GM18519 (cell line): ENCODE data around the gene CEP85.
"Not testable (repeated sequence)": the region's sequence is repeated elsewhere in the genome, so short reads cannot be mapped to it uniquely, and the experiment has no call there.

Source experiments
- ATAC-seq: cut with Tn5 transposase; IDR thresholded peaks from one replicate; pipeline ENCODE4 v1.9.1; 2021; ENCODE audit warnings: mild to moderate bottlenecking, moderate library complexity; ENCODE audit not compliant: unreplicated experiment, low FRiP score

The CEP85 gene

GRCh38 chr1:26221094-26221493 lies 12.9 kb upstream of the CEP85 start:
- no peak for ATAC-seq

GRCh38 chr1:26224606-26225005 lies 9.4 kb upstream of the CEP85 start:
- no peak for ATAC-seq

GRCh38 chr1:26225033-26225831 lies 8.8 kb upstream of the CEP85 start:
- no peak for ATAC-seq

DNA sequence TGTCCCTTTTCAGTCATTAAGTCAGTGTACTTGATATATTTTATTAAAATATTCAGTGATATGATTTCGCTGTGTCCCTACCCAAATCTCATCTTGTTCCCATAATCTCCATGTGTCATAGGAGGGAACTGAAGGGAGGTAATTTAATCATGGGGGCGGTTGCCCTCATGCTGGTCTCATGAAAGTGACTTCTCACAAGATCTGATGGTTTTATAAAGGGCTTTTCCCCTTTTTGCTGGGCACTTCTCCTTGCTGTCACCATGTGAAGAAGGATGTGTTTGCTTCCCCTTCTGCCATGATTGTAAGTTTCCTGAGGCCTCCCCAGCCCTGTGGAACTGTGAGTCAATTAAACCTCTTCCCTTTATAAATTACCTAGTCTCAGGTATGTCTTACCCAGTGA lies 3.3 kb upstream of the CEP85 start:
- not testable (repeated sequence) for ATAC-seq

DNA sequence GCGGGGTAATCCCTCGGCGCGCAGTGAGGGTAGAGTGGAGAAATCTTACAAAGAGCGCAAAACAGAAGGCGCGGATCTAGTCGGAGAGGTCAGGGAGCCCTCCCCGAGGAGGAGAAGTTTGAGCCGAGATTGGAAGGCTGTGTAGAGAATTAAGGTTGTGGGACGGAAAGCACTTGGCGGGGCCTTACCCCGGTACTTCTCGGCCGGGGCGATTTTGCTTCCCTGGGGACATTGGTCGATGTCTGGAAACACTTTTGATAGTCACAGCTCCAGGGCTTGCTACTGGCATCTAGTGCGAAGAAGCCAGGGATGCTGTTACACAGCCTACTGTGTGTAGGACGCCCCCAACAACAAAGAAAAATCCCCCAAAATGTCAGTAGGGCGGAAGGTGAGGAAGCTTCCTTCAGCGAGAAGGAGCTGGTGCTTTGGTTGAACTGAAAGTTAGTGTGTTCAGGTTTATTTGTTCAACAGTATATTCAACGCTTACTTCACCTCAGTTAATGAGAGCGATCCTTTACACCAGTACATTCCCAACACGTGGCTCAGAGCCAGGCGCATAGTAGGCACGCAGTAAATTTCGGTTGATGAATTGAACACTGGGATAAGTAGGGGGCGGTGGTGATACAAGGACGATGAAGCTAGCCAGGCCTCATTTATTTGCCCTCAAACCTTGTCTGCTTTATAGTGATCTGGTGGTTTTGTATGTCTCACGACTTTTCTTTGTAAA lies 807 bp downstream of the CEP85 start:
- ATAC-seq, result no peak

GRCh38 chr1:26237230-26237966 lies 3.4 kb downstream of the CEP85 start:
- ATAC-seq, result no peak

DNA sequence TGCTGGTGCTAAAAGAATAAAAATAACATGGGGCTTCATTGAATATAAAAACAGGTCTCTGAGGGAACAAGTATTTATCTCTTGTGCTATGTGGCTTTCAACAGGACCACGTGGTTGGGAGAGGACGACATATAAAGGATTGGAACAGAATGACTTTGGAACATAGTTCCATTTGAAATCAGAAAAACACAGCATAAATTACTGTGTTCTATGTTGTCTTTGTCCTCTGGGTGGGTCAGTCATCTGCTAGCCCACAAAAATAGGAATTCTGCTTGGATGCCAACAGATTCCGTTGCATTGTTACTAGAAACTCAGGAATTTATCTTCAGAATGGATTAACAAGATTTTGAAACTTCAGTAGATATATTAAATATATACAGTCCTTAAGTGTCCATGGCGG lies 5.9 kb downstream of the CEP85 start:
- ATAC-seq, result no peak

DNA sequence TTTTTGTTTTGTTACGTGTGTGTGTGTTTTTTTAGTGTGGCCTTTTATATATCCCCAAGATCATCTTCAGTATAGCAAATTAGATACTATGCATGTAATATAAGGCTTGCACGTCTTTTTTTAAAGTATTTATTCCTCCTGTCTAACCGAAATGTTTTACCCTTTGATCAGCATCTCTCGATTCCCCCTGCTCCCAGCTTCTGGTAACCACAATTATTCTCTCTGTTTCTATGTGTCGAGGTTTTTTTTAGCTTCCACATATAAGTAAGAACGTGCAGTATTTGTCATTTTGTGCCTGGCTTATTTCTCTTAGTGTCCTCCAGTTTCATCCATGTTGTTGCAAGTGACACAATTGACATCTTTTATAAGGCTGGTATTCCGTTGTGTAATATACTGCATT lies 18.7 kb downstream of the CEP85 start:
- no peak for ATAC-seq

- no peak for ATAC-seq
These were observed 20.4 kb downstream of the CEP85 start for GRCh38 chr1:26254404-26254803.

GRCh38 chr1:26257222-26257621 lies 23.2 kb downstream of the CEP85 start:
- ATAC-seq, result no peak

DNA sequence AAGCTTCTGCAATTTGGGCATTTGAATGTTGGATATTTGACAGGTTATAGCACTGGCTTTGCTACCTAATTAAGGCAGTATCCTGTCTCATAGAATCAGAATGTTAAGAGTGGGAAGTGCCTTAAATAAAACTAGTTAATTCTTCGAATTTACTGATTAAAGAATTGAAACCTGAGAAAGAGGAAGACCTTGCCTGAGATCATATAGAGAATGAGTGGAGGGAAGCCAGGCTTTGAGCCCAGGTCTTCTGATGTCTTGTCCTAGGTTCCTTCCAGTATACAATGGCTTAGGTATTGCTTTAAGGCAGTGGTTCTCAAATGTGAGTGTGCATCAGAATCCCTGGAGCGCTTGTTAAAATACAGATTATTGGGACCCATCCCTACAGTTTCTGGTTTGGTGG lies 25.0 kb downstream of the CEP85 start:
- ATAC-seq, result no peak

DNA sequence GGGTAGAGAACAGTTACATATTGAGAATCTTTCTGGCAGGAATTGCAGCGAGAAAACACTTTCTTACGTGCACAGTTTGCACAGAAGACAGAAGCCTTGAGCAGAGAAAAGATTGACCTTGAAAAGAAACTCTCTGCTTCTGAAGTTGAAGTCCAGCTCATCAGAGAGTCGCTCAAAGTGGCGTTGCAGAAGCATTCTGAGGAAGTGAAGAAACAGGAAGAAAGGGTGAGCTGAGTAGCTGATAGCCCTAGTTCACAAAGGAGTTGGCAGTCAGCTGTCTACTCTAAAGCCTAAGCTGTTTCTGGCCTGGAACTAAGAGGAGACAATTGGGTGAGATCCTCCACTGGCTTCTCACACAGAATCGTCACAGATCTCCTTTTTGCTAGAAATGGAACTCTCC lies 25.6 kb downstream of the CEP85 start:
- ATAC-seq, result no peak

DNA sequence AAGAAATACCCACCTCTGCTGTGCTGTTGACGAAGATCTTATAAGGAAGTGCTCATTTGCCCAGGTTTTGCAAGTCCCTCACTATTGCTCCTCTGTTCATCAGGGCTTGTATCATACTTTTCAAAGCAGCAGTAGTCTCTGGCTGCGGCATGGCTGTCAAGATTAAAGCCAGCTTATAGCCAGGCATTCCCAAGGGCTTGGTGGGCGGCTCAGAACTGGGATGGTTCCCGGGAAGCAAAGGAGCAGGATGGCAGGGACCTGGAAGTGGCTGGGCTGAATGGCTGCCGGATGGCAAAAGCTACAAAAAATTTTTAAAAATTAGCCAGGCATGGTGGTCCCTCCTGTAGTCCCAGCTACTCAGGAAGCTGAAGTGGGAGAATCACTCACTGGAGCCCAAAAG lies 29.2 kb downstream of the CEP85 start:
- no peak for ATAC-seq

GRCh38 chr1:26265405-26265804 lies 31.4 kb downstream of the CEP85 start:
- no peak for ATAC-seq

DNA sequence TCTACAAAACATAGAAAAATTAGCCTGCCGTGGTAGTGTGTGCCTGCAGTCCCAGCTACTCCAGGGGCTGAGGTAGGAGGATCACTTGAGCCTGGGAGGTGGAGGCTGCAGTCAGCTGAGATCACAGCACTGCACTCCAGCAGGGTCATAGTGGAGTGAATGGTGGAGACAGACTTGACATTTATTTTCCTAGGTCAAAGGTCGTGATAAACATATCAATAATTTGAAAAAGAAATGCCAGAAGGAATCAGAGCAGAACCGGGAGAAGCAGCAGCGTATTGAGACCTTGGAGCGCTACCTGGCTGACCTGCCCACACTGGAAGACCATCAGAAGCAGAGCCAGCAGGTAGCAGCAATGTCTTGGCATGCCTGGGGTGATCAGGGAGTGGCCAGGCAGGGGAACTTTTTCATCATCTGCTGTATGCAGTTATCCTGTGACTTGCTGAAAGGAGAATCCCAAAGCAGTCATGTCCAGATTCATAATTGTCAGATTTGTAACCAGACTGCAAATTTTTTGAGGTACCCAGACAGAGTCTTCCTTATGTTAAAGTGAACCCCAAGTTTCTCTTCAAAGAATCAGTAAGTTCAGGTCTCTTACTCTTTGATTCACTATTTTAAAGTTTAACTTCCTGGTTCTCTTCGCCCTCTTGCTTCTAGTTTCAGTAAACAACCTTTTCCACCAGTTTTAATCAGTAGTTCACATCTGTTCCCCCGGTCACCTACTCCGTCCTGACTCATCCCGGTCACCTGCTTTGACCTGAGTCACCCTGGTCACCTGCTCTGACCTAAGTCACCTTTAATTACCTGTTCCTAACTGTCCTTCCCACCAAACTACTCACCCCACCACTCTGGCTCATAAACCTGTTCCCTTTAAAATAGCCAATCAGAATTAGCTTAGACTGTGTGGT lies 34.5 kb downstream of the CEP85 start:
- ATAC-seq, result no peak

- no peak for ATAC-seq
These were observed 35.2 kb downstream of the CEP85 start for GRCh38 chr1:26269198-26269550.

GRCh38 chr1:26274801-26275425 lies 40.9 kb downstream of the CEP85 start:
- ATAC-seq, result no peak

GRCh38 chr1:26275580-26276431 lies 41.8 kb downstream of the CEP85 start:
- ATAC-seq, result no peak

GRCh38 chr1:26276432-26276838 lies 42.4 kb downstream of the CEP85 start:
- no peak for ATAC-seq
